ENCODE data around the gene CHEK2. TPM values are rescaled to one million over a fixed set of nuclear protein-coding genes. Genes with fewer than 3 reads are reported as not detected.

Gene CHEK2
- total RNA-seq, 2 donors from 2014 or later: 0.66 to 2.1 TPM

DNA sequence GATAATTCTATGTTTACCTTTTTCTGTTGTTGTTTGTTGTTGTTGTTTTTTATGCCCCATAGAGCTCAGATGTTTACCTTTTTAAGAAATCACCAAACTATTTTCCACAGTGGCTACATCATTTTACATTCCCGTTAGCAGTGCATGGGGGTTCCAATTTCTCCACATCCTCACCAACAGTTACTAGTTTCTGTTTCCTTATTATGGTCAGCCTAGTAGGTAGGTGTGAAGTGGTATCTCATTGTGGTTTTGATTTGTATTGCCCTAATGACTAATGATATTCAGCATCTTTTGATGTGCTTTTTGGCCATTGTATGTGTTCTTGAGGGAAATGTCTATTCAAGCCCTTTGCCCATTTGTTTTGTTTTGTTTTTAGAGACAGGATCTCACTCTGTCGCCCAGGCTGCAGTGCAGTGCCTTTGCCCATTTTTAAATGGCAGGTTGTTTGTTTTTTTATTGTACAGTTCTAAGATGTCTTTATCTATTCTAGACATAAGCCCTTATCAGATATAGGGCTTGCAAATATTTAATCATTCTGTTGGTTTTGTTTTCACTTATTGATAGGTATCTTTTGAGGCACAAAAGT, 27.5 kb downstream of the CHEK2 start:
- H3K4me1 ChIP-seq: no peaks in the 10 kb centered on the region
- WGBS, 2 donors: 83 to 88% methylated on average over 2 of the region's 2 CpGs
- H3K9me3 ChIP-seq: no peaks in the 10 kb centered on the region
- TF ChIP-seq POLR2A (IDR thresholded peaks at IDR 0.05): no peak
- TF ChIP-seq, protein P1, sequence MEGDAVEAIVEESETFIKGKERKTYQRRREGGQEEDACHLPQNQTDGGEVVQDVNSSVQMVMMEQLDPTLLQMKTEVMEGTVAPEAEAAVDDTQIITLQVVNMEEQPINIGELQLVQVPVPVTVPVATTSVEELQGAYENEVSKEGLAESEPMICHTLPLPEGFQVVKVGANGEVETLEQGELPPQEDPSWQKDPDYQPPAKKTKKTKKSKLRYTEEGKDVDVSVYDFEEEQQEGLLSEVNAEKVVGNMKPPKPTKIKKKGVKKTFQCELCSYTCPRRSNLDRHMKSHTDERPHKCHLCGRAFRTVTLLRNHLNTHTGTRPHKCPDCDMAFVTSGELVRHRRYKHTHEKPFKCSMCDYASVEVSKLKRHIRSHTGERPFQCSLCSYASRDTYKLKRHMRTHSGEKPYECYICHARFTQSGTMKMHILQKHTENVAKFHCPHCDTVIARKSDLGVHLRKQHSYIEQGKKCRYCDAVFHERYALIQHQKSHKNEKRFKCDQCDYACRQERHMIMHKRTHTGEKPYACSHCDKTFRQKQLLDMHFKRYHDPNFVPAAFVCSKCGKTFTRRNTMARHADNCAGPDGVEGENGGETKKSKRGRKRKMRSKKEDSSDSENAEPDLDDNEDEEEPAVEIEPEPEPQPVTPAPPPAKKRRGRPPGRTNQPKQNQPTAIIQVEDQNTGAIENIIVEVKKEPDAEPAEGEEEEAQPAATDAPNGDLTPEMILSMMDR (IDR thresholded peaks at IDR 0.05): no peak
- ATAC-seq (no peak), DNase-seq (no peak)
- no peak overlapping the region for H3K4me3 ChIP-seq
- no peak overlapping the region for H3K27ac ChIP-seq
- no peaks in the 10 kb centered on the region for H3K36me3 ChIP-seq (replicated peaks in 1 of 2; ENCODE audit: insufficient read depth in 1 of 2, low read depth in 2 of 2)
- no peaks in the 10 kb centered on the region for H3K27me3 ChIP-seq
- intact Hi-C loops (cut with DNase I): no loop called here

DNA sequence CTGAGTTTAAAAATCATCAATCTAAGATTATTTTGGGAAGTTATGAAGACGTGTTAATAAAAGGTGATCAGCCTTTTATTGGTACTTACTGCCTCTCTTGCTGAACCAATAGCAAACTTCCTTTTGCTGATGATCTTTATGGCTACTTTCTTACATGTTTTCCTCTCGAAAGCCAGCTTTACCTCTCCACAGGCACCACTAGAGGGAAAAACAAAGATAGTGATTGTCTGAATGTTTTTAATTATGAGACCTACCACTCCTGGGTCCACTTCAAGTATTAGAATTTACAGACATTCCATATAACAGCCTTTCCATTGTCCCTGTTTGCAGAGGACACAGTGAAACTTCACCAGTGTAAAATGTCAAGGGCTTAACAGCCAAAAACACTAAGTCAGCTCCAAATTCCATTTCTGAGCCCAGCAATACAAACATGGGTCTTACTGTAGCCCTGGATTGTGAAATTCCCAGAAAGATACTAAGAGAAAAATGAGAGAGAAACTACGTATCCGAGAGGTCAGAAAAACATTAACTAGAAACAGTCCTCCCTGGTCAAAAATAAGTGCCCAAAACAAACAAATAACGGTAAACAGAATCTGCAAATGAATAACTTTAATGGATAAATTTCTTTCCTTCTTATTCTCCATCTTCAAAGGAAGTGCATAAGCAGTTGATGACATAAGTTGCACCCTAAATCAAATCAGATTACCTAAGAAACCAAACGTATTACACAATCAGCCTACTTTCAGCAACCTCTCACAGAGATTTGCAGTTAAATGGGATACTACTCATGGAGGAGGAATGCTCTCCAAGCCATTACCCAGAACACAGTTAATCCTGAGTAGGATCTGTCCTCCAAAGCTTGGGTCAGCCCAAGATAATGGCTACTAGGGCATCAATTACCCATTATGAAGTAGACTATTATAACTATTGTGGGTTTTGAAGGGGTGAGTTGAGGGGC, 29.5 kb downstream of the CHEK2 start:
- no peak overlapping the region for H3K4me3 ChIP-seq
- H3K27me3 ChIP-seq: no peaks in the 10 kb centered on the region
- DNase-seq: peak in 1 of 4 donors; percentile 6
- WGBS, 2 donors: 43 to 49% methylated on average over 6 of the region's 6 CpGs
- no peak for TF ChIP-seq POLR2A (IDR thresholded peaks at IDR 0.05)
- TF ChIP-seq, protein P1 (IDR thresholded peaks at IDR 0.05): no peak
- peak; percentile 78 for ATAC-seq
- no peaks in the 10 kb centered on the region for H3K4me1 ChIP-seq
- intact Hi-C loops (cut with DNase I): no loop called here
- no peaks in the 10 kb centered on the region for H3K36me3 ChIP-seq (replicated peaks in 1 of 2; ENCODE audit: insufficient read depth in 1 of 2, low read depth in 2 of 2)
- H3K27ac ChIP-seq: peak overlapping the region; percentile 22 to 60 (median 30)
- no peaks in the 10 kb centered on the region for H3K9me3 ChIP-seq

DNA sequence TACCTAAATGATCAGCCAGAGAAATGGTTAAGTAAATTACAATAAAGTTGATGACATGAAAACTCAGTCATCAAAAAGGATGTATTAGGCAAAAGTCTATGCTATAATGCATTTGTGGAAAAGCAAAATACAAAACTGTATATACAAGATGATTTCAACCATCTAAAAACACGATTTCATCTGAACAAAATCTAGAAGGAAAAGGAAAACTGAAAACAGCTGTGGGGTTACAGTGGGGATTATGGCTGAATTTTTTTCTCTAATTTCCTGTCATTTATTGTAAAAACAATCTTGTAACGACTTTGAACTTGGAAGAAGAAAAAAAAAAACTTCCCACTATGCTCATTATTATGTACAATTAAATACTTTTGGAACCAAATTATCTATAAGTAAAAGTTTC, 30.3 kb downstream of the CHEK2 start:
- intact Hi-C loops (cut with DNase I): no loop called here
- Histone ChIP-seq H3K4me1 (no peaks in the 10 kb centered on the region), H3K27me3 (no peaks in the 10 kb centered on the region), H3K27ac (peak overlapping the region in 2 of 4 donors; percentile 36 to 60), H3K9me3 (no peaks in the 10 kb centered on the region), H3K36me3 (replicated peaks in 1 of 2; ENCODE audit: insufficient read depth in 1 of 2, low read depth in 2 of 2) (no peaks in the 10 kb centered on the region), H3K4me3 (no peak overlapping the region)
- TF ChIP-seq, protein P1 (IDR thresholded peaks at IDR 0.05): no peak
- no peak for TF ChIP-seq POLR2A (IDR thresholded peaks at IDR 0.05)
- ATAC-seq: no peak
- whole genome bisulfite sequencing, 2 donors: 75 to 76% methylated on average over 2 of the region's 2 CpGs
- DNase-seq: no peak

DNA sequence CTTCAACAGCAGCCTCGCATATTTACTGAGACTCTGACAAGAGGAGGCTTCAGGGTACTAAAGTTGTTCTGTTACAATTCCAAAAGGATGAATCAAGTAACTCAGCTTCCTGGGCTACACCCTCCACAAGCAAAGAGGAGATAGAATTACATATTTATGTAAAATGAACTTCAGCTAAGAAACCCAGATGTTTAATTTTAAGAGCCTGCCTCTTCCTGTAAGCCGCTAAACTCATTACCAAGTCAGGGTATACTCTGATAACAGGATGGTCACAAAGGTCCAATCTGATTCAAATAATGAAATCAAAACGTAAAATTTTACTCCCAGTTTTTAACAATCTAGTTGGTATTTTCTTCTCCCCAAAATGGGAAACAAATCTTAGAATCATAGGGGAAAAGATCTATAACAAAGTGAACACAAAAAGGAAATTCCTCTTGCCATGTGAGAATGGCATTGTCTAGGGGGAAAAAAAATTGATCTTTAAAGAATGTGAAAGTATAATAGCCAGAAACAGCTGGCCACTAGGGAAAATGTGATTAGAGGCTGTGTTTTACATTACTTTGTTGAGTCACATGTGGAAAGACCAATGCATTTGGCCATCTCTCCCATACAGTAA, 30.9 kb downstream of the CHEK2 start:
- WGBS, 2 donors: 75 to 84% methylated on average over 3 of the region's 3 CpGs
- DNase-seq: no peak
- intact Hi-C loops (cut with DNase I): no loop called here

More for the DNA sequence above, 30.9 kb downstream of the CHEK2 start:
- Histone ChIP-seq H3K27me3 (no peaks in the 10 kb centered on the region), H3K36me3 (replicated peaks in 1 of 2; ENCODE audit: insufficient read depth in 1 of 2, low read depth in 2 of 2) (no peaks in the 10 kb centered on the region), H3K27ac (no peak overlapping the region), H3K4me1 (no peaks in the 10 kb centered on the region), H3K9me3 (no peaks in the 10 kb centered on the region), H3K4me3 (no peak overlapping the region)
- no peak for TF ChIP-seq POLR2A (IDR thresholded peaks at IDR 0.05)
- TF ChIP-seq, protein P1 (IDR thresholded peaks at IDR 0.05): no peak
- no peak for ATAC-seq

Data from body of pancreas (tissue), 4 donors.